Esophagus (tissue), 2 donors: ENCODE data around the gene IL1RAPL1. TPM values are rescaled to one million over a fixed set of nuclear protein-coding genes. Genes with fewer than 3 reads are reported as not detected.
"Not testable (repeated sequence)": the region's sequence is repeated elsewhere in the genome, so short reads cannot be mapped to it uniquely, and the experiment has no call there.

Experiments
- H3K27ac ChIP-seq, 2 donors: one replicate each; pipeline ENCODE4 v1.5.1; 2013; ENCODE audit warnings: low read depth in 2 of 2, mild to moderate bottlenecking in 2 of 2, inconsistent platforms in 1 of 2, low read length in 1 of 2, moderate library complexity in 1 of 2
- H3K27me3 ChIP-seq, 2 donors: one replicate each; pipeline ENCODE4 v1.6.1; 2013; ENCODE audit warnings: low read length in 2 of 2, control low read depth in 1 of 2, mild to moderate bottlenecking in 1 of 2; ENCODE audit not compliant: insufficient read depth in 2 of 2, control insufficient read depth in 1 of 2
- H3K36me3 ChIP-seq, 2 donors: one replicate each; pipeline ENCODE4 v1.6.1; 2013; ENCODE audit warnings: low read length in 1 of 2; ENCODE audit not compliant: control insufficient read depth in 2 of 2, insufficient read depth in 2 of 2
- H3K4me1 ChIP-seq, 2 donors: one replicate each; pipeline ENCODE4 v1.6.1; 2013; ENCODE audit warnings: low read length in 1 of 2; ENCODE audit not compliant: control insufficient read depth in 2 of 2, insufficient read depth in 2 of 2
- H3K4me3 ChIP-seq, 2 donors: one replicate each; pipeline ENCODE4 v1.5.1; 2013; ENCODE audit warnings: low read length in 2 of 2, mild to moderate bottlenecking in 2 of 2, low read depth in 1 of 2, moderate library complexity in 1 of 2
- H3K9me3 ChIP-seq, 2 donors: one replicate each; pipeline ENCODE4 v1.6.1; 2013; ENCODE audit warnings: mild to moderate bottlenecking in 2 of 2, low read depth in 1 of 2, low read length in 1 of 2, moderate library complexity in 1 of 2; ENCODE audit not compliant: control insufficient read depth in 2 of 2, insufficient read depth in 1 of 2
- WGBS, 2 donors: extraction: QIAGEN DNeasy Blood & Tissue Kit; methylation state at CpG; one replicate each; pipeline ENCODE4 v1.1.7; 2013; 5-methylcytosine and 5-hydroxymethylcytosine counted together
- polyA plus RNA-seq, 2 donors: library from polyadenylated mRNA; stranded (reverse); fragments of 200-250 nt; gene quantifications; one replicate each; pipeline ENCODE4 v1.2.3, GENCODE V29; 2013
- donor health status: healthy with polysubstance abuse.
- donor health status: Bipolar disorder and iron deficiency.

Gene IL1RAPL1
- polyA plus RNA-seq, 2 donors, result 0.02 to 0.04 TPM

DNA sequence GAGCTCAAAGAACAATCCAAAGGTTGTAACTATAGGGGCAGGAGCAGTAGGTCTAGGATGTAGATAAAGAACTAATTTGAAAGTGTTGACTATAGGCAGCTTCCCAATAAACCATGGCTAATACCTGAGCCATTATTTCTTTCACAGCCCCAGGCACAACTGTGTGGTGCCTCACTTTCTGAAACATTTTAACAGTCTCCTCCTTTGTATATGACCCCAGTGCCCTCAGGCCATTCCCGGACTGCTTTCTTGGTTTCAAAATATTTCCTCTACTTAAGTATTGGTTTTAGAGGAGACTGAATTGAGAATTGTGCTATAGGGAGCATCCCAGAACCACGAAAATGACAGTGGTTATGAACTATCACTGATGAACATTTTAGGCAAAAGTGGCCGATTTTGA lies 728.7 kb downstream of the IL1RAPL1 start:
- no peaks in the 10 kb centered on the region for H3K9me3 ChIP-seq
- 66 to 70% methylated on average over 3 of the region's 3 CpGs for WGBS, 2 donors
- no peaks in the 10 kb centered on the region for H3K36me3 ChIP-seq
- H3K4me3 ChIP-seq, result no peak overlapping the region
- no peak overlapping the region for H3K27ac ChIP-seq
- no peaks in the 10 kb centered on the region for H3K27me3 ChIP-seq
- no peaks in the 10 kb centered on the region for H3K4me1 ChIP-seq

- 58 to 86% methylated on average over 1 of the region's 1 CpG for WGBS, 2 donors
- Histone ChIP-seq H3K27me3 (no peaks in the 10 kb centered on the region), H3K27ac (no peak overlapping the region), H3K36me3 (no peaks in the 10 kb centered on the region), H3K9me3 (no peaks in the 10 kb centered on the region), H3K4me3 (no peak overlapping the region), H3K4me1 (no peaks in the 10 kb centered on the region)
Measured at GRCh38 chrX:29318012-29318411, 730.8 kb downstream of the IL1RAPL1 start.

DNA sequence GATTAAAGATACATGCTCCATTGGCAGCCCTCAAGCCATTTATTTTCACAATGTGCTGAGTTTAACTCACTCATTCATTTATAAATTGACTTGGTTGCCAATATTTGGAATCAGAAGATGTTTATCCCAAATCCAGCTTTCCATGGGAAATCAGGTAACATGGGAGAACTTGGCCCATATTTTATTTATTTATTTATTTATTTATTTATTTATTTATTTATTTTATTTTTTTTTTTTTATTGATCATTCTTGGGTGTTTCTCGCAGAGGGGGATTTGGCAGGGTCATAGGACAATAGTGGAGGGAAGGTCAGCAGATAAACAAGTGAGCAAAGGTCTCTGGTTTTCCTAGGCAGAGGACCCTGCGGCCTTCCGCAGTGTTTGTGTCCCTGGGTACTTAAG lies 745.2 kb downstream of the IL1RAPL1 start:
- H3K4me1 ChIP-seq, H3K27me3 ChIP-seq, H3K9me3 ChIP-seq, H3K4me3 ChIP-seq, H3K36me3 ChIP-seq, H3K27ac ChIP-seq: not testable (repeated sequence)
- 92 to 100% methylated on average over 3 of the region's 3 CpGs for WGBS, 2 donors

GRCh38 chrX:29333091-29333490 lies 745.8 kb downstream of the IL1RAPL1 start:
- H3K9me3 ChIP-seq, H3K4me1 ChIP-seq, H3K27ac ChIP-seq, H3K36me3 ChIP-seq, H3K4me3 ChIP-seq, H3K27me3 ChIP-seq: not testable (repeated sequence)
- WGBS, 2 donors, result 91% methylated on average over 12 of the region's 27 CpGs; no CpG with 5 or more reads in 1 of the 2 donors

- Histone ChIP-seq H3K4me3 (no peak overlapping the region), H3K9me3 (no peaks in the 10 kb centered on the region), H3K27ac (no peak overlapping the region), H3K36me3 (no peaks in the 10 kb centered on the region), H3K4me1 (no peaks in the 10 kb centered on the region), H3K27me3 (no peaks in the 10 kb centered on the region)
Measured at GRCh38 chrX:29348288-29348687, 761.0 kb downstream of the IL1RAPL1 start.

- H3K9me3 ChIP-seq, result no peaks in the 10 kb centered on the region
- 91 to 92% methylated on average over 1 of the region's 1 CpG for WGBS, 2 donors
- H3K4me1 ChIP-seq, result no peaks in the 10 kb centered on the region
Measured at GRCh38 chrX:29359276-29359675, 772.0 kb downstream of the IL1RAPL1 start.

GRCh38 chrX:29374765-29375164 lies 787.5 kb downstream of the IL1RAPL1 start:
- not testable (repeated sequence) for H3K36me3 ChIP-seq, H3K4me1 ChIP-seq, H3K4me3 ChIP-seq, H3K27me3 ChIP-seq, H3K9me3 ChIP-seq, H3K27ac ChIP-seq

More at GRCh38 chrX:29359276-29359675, 772.0 kb downstream of the IL1RAPL1 start:
- Histone ChIP-seq H3K4me3 (no peak overlapping the region), H3K36me3 (no peaks in the 10 kb centered on the region), H3K27me3 (no peaks in the 10 kb centered on the region), H3K27ac (no peak overlapping the region)

GRCh38 chrX:29376584-29376983 lies 789.3 kb downstream of the IL1RAPL1 start:
- Histone ChIP-seq H3K27me3 (no peaks in the 10 kb centered on the region), H3K36me3 (no peaks in the 10 kb centered on the region), H3K4me3 (no peak overlapping the region), H3K27ac (no peak overlapping the region), H3K4me1 (no peaks in the 10 kb centered on the region), H3K9me3 (no peaks in the 10 kb centered on the region)
- 73 to 75% methylated on average over 1 of the region's 1 CpG for WGBS, 2 donors

GRCh38 chrX:29382811-29383210 lies 795.6 kb downstream of the IL1RAPL1 start:
- no peak overlapping the region for H3K27ac ChIP-seq
- H3K36me3 ChIP-seq, result no peaks in the 10 kb centered on the region
- no peaks in the 10 kb centered on the region for H3K4me1 ChIP-seq

DNA sequence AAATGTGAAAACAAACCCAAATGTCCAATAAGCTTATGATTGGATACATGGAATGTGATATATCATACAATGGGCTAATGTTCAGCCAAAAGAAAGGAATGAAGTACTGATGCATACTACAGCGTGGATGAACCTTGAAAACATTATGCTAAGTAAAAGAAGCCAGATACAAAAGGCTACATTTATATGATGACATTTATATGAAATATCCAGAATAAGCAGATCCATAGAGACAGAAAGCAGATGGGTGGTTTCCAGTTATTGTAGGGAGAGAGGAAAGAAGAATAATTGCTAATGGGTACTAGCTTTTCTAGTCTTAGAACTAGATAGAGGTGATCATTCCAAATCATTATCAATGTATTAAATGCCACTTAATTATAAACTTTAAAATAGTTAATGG lies 801.3 kb downstream of the IL1RAPL1 start:
- Histone ChIP-seq H3K4me1 (no peaks in the 10 kb centered on the region), H3K4me3 (no peak overlapping the region), H3K9me3 (no peaks in the 10 kb centered on the region), H3K36me3 (no peaks in the 10 kb centered on the region), H3K27ac (no peak overlapping the region), H3K27me3 (no peaks in the 10 kb centered on the region)
- WGBS, 2 donors, result 68 to 89% methylated on average over 1 of the region's 1 CpG

More at GRCh38 chrX:29382811-29383210, 795.6 kb downstream of the IL1RAPL1 start:
- Histone ChIP-seq H3K4me3 (no peak overlapping the region), H3K9me3 (no peaks in the 10 kb centered on the region), H3K27me3 (no peaks in the 10 kb centered on the region)
